ENCODE results near the gene ACTR10.

ACTR10 gene

GRCh38 chr14:58272588-58273372 is 72.8 kb downstream of the ACTR10 start:
- H3K27ac ChIP-seq = no peak overlapping the region
- no peak for DNase-seq
- H3K9me3 ChIP-seq (ENCODE audit: severe bottlenecking) = no peaks in the 10 kb centered on the region
- H3K4me3 ChIP-seq (ENCODE audit: low read depth, low read length) = no peak overlapping the region
- TF ChIP-seq, protein P1, sequence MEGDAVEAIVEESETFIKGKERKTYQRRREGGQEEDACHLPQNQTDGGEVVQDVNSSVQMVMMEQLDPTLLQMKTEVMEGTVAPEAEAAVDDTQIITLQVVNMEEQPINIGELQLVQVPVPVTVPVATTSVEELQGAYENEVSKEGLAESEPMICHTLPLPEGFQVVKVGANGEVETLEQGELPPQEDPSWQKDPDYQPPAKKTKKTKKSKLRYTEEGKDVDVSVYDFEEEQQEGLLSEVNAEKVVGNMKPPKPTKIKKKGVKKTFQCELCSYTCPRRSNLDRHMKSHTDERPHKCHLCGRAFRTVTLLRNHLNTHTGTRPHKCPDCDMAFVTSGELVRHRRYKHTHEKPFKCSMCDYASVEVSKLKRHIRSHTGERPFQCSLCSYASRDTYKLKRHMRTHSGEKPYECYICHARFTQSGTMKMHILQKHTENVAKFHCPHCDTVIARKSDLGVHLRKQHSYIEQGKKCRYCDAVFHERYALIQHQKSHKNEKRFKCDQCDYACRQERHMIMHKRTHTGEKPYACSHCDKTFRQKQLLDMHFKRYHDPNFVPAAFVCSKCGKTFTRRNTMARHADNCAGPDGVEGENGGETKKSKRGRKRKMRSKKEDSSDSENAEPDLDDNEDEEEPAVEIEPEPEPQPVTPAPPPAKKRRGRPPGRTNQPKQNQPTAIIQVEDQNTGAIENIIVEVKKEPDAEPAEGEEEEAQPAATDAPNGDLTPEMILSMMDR (IDR thresholded peaks at IDR 0.05; ENCODE audit: low read depth, low read length) = no peak; the same call in 1 of the 2 replicates
- H3K27me3 ChIP-seq (ENCODE audit: insufficient read depth, low read depth, severe bottlenecking) = no peaks in the 10 kb centered on the region
- peaks cover 68% of the 10 kb centered on the region for H3K36me3 ChIP-seq

- TF ChIP-seq, protein P1 (IDR thresholded peaks at IDR 0.05; ENCODE audit: low read depth, low read length) = no peak
- no peak overlapping the region for H3K27ac ChIP-seq
- H3K9me3 ChIP-seq (ENCODE audit: severe bottlenecking) = no peaks in the 10 kb centered on the region
- no peaks in the 10 kb centered on the region for H3K27me3 ChIP-seq (ENCODE audit: insufficient read depth, low read depth, severe bottlenecking)
- H3K4me3 ChIP-seq (ENCODE audit: low read depth, low read length) = no peak overlapping the region
- DNase-seq = no peak
- H3K36me3 ChIP-seq = peaks cover 65% of the 10 kb centered on the region
Observed at GRCh38 chr14:58274881-58275280, 74.9 kb downstream of the ACTR10 start.

DNA sequence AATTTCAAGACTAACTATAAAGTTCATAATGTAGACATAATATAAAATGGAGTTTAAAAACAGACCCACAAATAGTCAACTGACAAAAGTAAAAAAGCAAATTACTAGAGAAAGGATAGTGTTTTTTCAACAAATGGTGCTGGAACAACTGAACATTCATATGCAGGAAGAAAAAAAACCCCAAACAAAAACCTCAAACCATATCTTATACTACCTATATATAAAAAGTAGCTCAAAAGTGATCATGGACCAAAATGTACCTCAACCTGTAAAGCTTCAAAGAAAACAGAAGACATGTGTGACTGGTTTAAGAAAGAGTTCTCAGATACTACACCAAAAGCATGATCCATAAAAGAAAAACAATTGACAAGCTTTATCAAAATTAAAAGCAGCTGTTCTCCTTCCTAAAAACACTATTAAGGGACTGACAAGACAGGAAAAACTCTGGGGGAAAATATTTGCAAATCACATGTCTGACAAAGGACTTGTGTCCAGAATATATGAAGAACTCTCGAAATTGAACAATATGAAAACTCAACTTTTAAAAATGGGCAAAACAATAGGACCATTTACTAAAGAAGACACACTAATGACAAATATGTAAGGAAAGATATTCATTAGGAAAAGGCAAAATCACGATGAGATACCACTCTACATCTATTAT is 75.7 kb downstream of the ACTR10 start:
- H3K27ac ChIP-seq = no peak overlapping the region
- no peak for DNase-seq
- no peaks in the 10 kb centered on the region for H3K27me3 ChIP-seq (ENCODE audit: insufficient read depth, low read depth, severe bottlenecking)
- H3K36me3 ChIP-seq = peaks cover 61% of the 10 kb centered on the region
- H3K4me3 ChIP-seq (ENCODE audit: low read depth, low read length) = no peak overlapping the region
- TF ChIP-seq, protein P1 (IDR thresholded peaks at IDR 0.05; ENCODE audit: low read depth, low read length) = no peak
- H3K9me3 ChIP-seq (ENCODE audit: severe bottlenecking) = no peaks in the 10 kb centered on the region

DNA sequence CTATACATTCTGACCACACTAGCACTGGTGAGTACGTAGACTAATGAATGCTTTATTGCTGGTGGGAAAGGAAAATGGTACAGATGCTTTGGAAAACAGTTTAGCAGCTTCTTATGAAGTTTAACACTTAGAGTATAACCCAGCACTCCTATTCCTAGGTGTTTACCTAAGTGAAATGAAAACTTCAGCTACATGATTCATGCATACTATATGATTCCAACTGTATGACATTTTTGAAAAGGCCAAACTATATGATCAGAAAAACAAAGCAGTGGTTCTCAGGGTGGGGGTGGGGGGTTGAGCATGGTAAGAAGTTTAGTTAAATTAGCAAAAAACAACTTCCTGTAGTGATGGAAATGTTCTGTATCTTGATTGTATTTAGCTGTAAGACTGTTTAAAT is 76.3 kb downstream of the ACTR10 start:
- no peak overlapping the region for H3K27ac ChIP-seq
- DNase-seq = no peak
- H3K27me3 ChIP-seq (ENCODE audit: insufficient read depth, low read depth, severe bottlenecking) = no peaks in the 10 kb centered on the region
- TF ChIP-seq, protein P1 (IDR thresholded peaks at IDR 0.05; ENCODE audit: low read depth, low read length) = no peak
- no peak overlapping the region for H3K4me3 ChIP-seq (ENCODE audit: low read depth, low read length)
- H3K9me3 ChIP-seq (ENCODE audit: severe bottlenecking) = no peaks in the 10 kb centered on the region
- peaks cover 61% of the 10 kb centered on the region for H3K36me3 ChIP-seq

DNA sequence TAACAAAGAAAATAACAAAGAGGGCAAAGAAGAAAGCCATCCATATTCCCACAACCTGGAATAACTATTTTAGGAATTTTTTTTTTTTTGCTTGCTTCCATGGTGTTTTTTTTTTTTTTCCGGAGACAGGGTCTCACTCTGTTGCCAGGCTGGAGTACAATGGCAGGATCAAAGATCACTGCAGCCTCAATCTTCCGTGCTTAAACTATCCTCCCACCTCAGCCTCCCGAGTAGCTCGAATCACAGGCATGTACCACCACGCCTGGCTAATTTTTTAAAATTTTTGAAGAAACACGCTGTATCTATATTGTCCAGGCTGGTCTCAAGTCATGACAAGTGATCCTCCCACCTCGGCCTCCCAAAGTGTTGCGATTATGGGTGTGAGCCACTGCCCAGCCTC is 78.2 kb downstream of the ACTR10 start:
- Histone ChIP-seq H3K4me3 (ENCODE audit: low read depth, low read length) (no peak overlapping the region), H3K27ac (no peak overlapping the region), H3K27me3 (ENCODE audit: insufficient read depth, low read depth, severe bottlenecking) (no peaks in the 10 kb centered on the region), H3K9me3 (ENCODE audit: severe bottlenecking) (no peaks in the 10 kb centered on the region), H3K36me3 (peaks cover 56% of the 10 kb centered on the region)
- TF ChIP-seq, protein P1 (IDR thresholded peaks at IDR 0.05; ENCODE audit: low read depth, low read length) = no peak
- DNase-seq = no peak
